Progenitor cell of endocrine pancreas (in vitro differentiated cells): ENCODE measurements around the gene S100A14. TPM values are rescaled to one million over a fixed set of nuclear protein-coding genes. Genes with fewer than 3 reads are reported as not detected.

Source experiments
- DNase-seq: peaks from one replicate; pipeline ENCODE4 v3.0.0; 2021; ENCODE audit warnings: low spot score; ENCODE audit not compliant: unreplicated experiment
- H3K27ac Mint-ChIP-seq: 2 replicates; pipeline ENCODE4 v1.8.0; 2021; ENCODE audit warnings: mild to moderate bottlenecking, moderate library complexity, mixed read lengths
- H3K27me3 Mint-ChIP-seq: 2 replicates; pipeline ENCODE4 v1.8.0; 2021; ENCODE audit warnings: mixed read lengths
- H3K36me3 Mint-ChIP-seq: 2 replicates; pipeline ENCODE4 v1.8.0; 2022; ENCODE audit warnings: mixed read lengths; ENCODE audit not compliant: insufficient read depth
- H3K4me1 Mint-ChIP-seq: 2 replicates; pipeline ENCODE4 v1.8.0; 2021; ENCODE audit warnings: low read depth, mixed read lengths
- H3K4me3 Mint-ChIP-seq: 2 replicates; pipeline ENCODE4 v1.8.0; 2021; ENCODE audit warnings: low read depth, mild to moderate bottlenecking, moderate library complexity, mixed read lengths
- H3K9me3 Mint-ChIP-seq: 2 replicates; pipeline ENCODE4 v1.8.0; 2021; ENCODE audit warnings: low read depth, mixed read lengths
- CTCF ChIP-seq: fragments of 200-600 bp; sonication (generic); IDR thresholded peaks from one replicate; pipeline ENCODE4 v1.5.0; 2021; ENCODE audit warnings: antibody characterized with exemption, mild to moderate bottlenecking; ENCODE audit not compliant: unreplicated experiment
- total RNA-seq: library from RNA; stranded (reverse); gene quantifications from 2 replicates; pipeline ENCODE4 v1.2.1, GENCODE V29; 2021

S100A14 gene
- total RNA-seq, 1 donor from 2014 or later = 1.4 TPM

- Mint-ChIP-seq H3K27me3 (no peaks in the 10 kb centered on the region), H3K4me3 (no peak overlapping the region), H3K27ac (peak overlapping the region; percentile 60), H3K9me3 (no peaks in the 10 kb centered on the region), H3K4me1 (peaks cover 24% of the 10 kb centered on the region), H3K36me3 (peaks cover 13% of the 10 kb centered on the region)
- TF ChIP-seq CTCF = no peak
- no peak for DNase-seq
These were observed 33.7 kb upstream of the S100A14 start for GRCh38 chr1:153649863-153650235.

GRCh38 chr1:153649137-153649862 is 33.2 kb upstream of the S100A14 start:
- Mint-ChIP-seq H3K4me3 (no peak overlapping the region), H3K27ac (peak overlapping the region; percentile 92), H3K9me3 (no peaks in the 10 kb centered on the region), H3K36me3 (peaks cover 14% of the 10 kb centered on the region), H3K27me3 (no peaks in the 10 kb centered on the region), H3K4me1 (peaks cover 25% of the 10 kb centered on the region)
- TF ChIP-seq CTCF = no peak
- no peak for DNase-seq

- H3K27ac Mint-ChIP-seq = no peak overlapping the region
- no peaks in the 10 kb centered on the region for H3K27me3 Mint-ChIP-seq
- no peaks in the 10 kb centered on the region for H3K9me3 Mint-ChIP-seq
- H3K36me3 Mint-ChIP-seq = peaks cover 22% of the 10 kb centered on the region
- no peak overlapping the region for H3K4me3 Mint-ChIP-seq
- no peak for TF ChIP-seq CTCF
- no peak for DNase-seq
- peaks cover 32% of the 10 kb centered on the region for H3K4me1 Mint-ChIP-seq
These were observed 32.0 kb upstream of the S100A14 start for GRCh38 chr1:153648000-153648643.

GRCh38 chr1:153647346-153647714 is 31.2 kb upstream of the S100A14 start:
- no peak for DNase-seq
- Mint-ChIP-seq H3K4me3 (no peak overlapping the region), H3K27ac (peak overlapping the region; percentile 35)

More at GRCh38 chr1:153647346-153647714, 31.2 kb upstream of the S100A14 start:
- Mint-ChIP-seq H3K9me3 (no peaks in the 10 kb centered on the region), H3K27me3 (no peaks in the 10 kb centered on the region), H3K36me3 (peaks cover 25% of the 10 kb centered on the region), H3K4me1 (peaks cover 37% of the 10 kb centered on the region)
- TF ChIP-seq CTCF = no peak
